ENCODE results near the gene DLGAP4. TPM values are rescaled to one million over a fixed set of nuclear protein-coding genes. Genes with fewer than 3 reads are reported as not detected.

The DLGAP4 gene
- total RNA-seq, 1 donor from 2014 or later: 172 TPM

GRCh38 chr20:36299459-36299858 lies 6.7 kb upstream of the DLGAP4 start:
- peaks cover 9% of the 10 kb centered on the region for H3K36me3 Mint-ChIP-seq (ENCODE audit: low read depth, unreplicated experiment)
- H3K27ac Mint-ChIP-seq (ENCODE audit: unreplicated experiment): no peak overlapping the region
- no peaks in the 10 kb centered on the region for H3K9me3 Mint-ChIP-seq (ENCODE audit: unreplicated experiment)
- no peak for DNase-seq (ENCODE audit: low spot score)
- TF ChIP-seq, protein P1, sequence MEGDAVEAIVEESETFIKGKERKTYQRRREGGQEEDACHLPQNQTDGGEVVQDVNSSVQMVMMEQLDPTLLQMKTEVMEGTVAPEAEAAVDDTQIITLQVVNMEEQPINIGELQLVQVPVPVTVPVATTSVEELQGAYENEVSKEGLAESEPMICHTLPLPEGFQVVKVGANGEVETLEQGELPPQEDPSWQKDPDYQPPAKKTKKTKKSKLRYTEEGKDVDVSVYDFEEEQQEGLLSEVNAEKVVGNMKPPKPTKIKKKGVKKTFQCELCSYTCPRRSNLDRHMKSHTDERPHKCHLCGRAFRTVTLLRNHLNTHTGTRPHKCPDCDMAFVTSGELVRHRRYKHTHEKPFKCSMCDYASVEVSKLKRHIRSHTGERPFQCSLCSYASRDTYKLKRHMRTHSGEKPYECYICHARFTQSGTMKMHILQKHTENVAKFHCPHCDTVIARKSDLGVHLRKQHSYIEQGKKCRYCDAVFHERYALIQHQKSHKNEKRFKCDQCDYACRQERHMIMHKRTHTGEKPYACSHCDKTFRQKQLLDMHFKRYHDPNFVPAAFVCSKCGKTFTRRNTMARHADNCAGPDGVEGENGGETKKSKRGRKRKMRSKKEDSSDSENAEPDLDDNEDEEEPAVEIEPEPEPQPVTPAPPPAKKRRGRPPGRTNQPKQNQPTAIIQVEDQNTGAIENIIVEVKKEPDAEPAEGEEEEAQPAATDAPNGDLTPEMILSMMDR (IDR thresholded peaks at IDR 0.05; ENCODE audit: unreplicated experiment): no peak
- H3K4me3 Mint-ChIP-seq (ENCODE audit: unreplicated experiment): no peak overlapping the region
- no peaks in the 10 kb centered on the region for H3K27me3 Mint-ChIP-seq (ENCODE audit: unreplicated experiment)
- peaks cover 4% of the 10 kb centered on the region for H3K4me1 Mint-ChIP-seq (ENCODE audit: unreplicated experiment)

- no peak overlapping the region for H3K4me3 Mint-ChIP-seq (ENCODE audit: unreplicated experiment)
- H3K36me3 Mint-ChIP-seq (ENCODE audit: low read depth, unreplicated experiment): peaks cover 9% of the 10 kb centered on the region
- H3K27me3 Mint-ChIP-seq (ENCODE audit: unreplicated experiment): peaks cover 2% of the 10 kb centered on the region
- TF ChIP-seq, protein P1 (IDR thresholded peaks at IDR 0.05; ENCODE audit: unreplicated experiment): no peak
- H3K27ac Mint-ChIP-seq (ENCODE audit: unreplicated experiment): no peak overlapping the region
- no peak for DNase-seq (ENCODE audit: low spot score)
- H3K9me3 Mint-ChIP-seq (ENCODE audit: unreplicated experiment): no peaks in the 10 kb centered on the region
- H3K4me1 Mint-ChIP-seq (ENCODE audit: unreplicated experiment): peaks cover 4% of the 10 kb centered on the region
Measured at GRCh38 chr20:36301359-36302119, 4.6 kb upstream of the DLGAP4 start.

DNA sequence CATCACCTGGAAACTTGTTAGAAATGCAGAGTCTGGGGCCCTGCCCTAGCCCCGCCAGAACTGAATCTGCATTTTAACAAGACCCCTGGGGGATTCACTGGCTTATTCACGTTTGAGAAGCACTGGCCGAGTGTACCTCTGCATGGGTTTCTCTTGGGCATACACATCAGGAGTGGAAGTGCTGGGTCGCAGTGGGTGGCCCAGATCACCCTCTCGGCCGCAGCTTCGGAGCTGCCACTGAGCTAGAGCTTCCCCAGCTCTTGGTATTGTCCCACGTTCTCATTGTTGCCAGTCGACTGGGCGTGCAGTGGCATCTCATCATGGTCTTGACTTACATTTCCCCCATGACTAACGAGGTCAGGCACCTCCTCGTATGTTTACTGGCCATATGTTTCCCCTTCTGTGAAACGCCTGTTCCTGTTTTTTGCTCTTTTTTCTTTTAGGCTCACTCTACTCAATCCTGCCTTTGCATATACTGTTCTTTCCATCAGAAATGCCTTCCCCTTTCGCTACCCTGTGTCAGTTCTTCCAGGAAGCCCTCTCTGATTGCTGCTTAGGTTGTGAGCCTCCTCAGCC lies 3.0 kb upstream of the DLGAP4 start:
- H3K27ac Mint-ChIP-seq (ENCODE audit: unreplicated experiment): no peak overlapping the region
- peaks cover 3% of the 10 kb centered on the region for H3K36me3 Mint-ChIP-seq (ENCODE audit: low read depth, unreplicated experiment)
- H3K4me3 Mint-ChIP-seq (ENCODE audit: unreplicated experiment): no peak overlapping the region
- DNase-seq (ENCODE audit: low spot score): no peak
- no peaks in the 10 kb centered on the region for H3K9me3 Mint-ChIP-seq (ENCODE audit: unreplicated experiment)
- H3K4me1 Mint-ChIP-seq (ENCODE audit: unreplicated experiment): peaks cover 4% of the 10 kb centered on the region
- H3K27me3 Mint-ChIP-seq (ENCODE audit: unreplicated experiment): peaks cover 2% of the 10 kb centered on the region
- TF ChIP-seq, protein P1 (IDR thresholded peaks at IDR 0.05; ENCODE audit: unreplicated experiment): no peak

GRCh38 chr20:36303831-36304230 lies 2.3 kb upstream of the DLGAP4 start:
- H3K4me3 Mint-ChIP-seq (ENCODE audit: unreplicated experiment): no peak overlapping the region
- TF ChIP-seq, protein P1 (IDR thresholded peaks at IDR 0.05; ENCODE audit: unreplicated experiment): no peak
- H3K36me3 Mint-ChIP-seq (ENCODE audit: low read depth, unreplicated experiment): peaks cover 3% of the 10 kb centered on the region
- no peak for DNase-seq (ENCODE audit: low spot score)
- H3K27me3 Mint-ChIP-seq (ENCODE audit: unreplicated experiment): peaks cover 4% of the 10 kb centered on the region
- H3K27ac Mint-ChIP-seq (ENCODE audit: unreplicated experiment): no peak overlapping the region
- no peaks in the 10 kb centered on the region for H3K9me3 Mint-ChIP-seq (ENCODE audit: unreplicated experiment)
- H3K4me1 Mint-ChIP-seq (ENCODE audit: unreplicated experiment): peaks cover 4% of the 10 kb centered on the region

Data from endothelial cell (in vitro differentiated cells).